ENCODE data around the gene SRCIN1.

DNA sequence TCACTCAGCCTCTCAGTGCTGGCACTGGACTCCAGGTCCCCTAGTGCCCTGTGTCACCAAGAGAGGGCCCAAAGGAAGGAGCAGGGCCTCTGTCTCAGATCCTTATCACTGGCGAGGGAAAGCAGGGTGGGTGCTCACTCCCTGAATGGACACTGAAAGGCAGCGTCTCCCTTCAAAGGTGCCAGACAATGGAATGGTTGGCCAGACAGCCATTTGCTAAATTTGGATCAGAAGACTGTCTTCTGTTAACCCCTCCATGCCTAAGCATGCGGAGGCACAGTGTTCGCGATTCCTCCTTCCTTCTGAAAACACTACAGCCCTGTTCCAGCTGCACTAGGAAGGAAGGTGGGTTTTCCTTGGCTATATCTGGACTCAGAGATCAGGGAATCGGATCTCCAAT lies 48.4 kb downstream of the SRCIN1 start:
- TF ChIP-seq CTCF (IDR thresholded peaks at IDR 0.05; ENCODE audit: low read depth, low read length) (no peak), POLR2A (IDR thresholded peaks at IDR 0.05; ENCODE audit: extremely low read depth, insufficient read length) (no peak)

Data from NB4 (cell line).